HG03139 (cell line): Measurements from ENCODE around the gene PRG2.

Source experiments
- ATAC-seq: cut with Tn5 transposase; IDR thresholded peaks from one replicate; pipeline ENCODE4 v1.9.1; 2021; ENCODE audit not compliant: unreplicated experiment

PRG2 gene, protein sequence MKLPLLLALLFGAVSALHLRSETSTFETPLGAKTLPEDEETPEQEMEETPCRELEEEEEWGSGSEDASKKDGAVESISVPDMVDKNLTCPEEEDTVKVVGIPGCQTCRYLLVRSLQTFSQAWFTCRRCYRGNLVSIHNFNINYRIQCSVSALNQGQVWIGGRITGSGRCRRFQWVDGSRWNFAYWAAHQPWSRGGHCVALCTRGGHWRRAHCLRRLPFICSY

DNA sequence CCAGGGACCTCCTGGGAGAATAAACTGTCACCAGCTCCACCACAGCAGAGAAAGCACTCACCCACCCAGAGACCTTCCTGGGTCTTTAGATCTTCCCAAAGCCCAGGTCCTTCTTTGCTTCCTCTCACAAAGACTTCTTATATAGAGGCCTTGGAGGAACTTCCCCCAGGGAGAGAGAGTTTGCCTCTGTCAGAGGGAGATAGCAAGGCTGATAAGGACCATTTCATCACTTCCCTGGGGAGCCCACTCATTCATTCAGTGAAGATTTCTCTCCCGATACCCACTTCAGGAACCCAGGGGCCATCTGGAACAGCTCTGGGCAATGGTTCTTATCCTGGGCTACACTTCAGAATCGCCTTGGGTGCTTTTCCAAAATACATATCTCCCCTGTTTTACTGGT lies at the start of gene PRG2:
TSS of gene PRG2 (minus strand) at position 116 of the 400 bp plus-strand sequence. CDS start 706 bp downstream, outside the sequence.
- ATAC-seq, result no peak

DNA sequence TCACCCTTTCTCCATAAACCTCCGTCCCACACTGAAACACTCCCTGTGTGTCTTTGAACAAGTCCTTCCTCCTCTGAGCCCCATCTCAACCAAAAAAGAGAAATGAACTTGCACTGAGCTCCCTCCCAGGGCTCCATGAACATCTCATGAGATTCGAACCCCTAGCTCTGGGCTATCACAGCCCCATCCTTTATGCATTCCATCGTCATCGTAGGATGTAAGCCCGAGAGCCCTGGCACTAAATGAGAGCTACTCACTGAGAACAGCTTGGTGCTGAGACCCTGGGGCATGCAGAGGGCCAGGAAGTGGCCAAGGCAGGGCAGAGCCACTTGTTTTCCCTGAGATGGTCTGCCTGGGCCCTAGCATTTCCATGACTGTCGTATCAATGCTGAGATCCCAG lies 49.3 kb upstream of the PRG2 start:
- ATAC-seq, result no peak

DNA sequence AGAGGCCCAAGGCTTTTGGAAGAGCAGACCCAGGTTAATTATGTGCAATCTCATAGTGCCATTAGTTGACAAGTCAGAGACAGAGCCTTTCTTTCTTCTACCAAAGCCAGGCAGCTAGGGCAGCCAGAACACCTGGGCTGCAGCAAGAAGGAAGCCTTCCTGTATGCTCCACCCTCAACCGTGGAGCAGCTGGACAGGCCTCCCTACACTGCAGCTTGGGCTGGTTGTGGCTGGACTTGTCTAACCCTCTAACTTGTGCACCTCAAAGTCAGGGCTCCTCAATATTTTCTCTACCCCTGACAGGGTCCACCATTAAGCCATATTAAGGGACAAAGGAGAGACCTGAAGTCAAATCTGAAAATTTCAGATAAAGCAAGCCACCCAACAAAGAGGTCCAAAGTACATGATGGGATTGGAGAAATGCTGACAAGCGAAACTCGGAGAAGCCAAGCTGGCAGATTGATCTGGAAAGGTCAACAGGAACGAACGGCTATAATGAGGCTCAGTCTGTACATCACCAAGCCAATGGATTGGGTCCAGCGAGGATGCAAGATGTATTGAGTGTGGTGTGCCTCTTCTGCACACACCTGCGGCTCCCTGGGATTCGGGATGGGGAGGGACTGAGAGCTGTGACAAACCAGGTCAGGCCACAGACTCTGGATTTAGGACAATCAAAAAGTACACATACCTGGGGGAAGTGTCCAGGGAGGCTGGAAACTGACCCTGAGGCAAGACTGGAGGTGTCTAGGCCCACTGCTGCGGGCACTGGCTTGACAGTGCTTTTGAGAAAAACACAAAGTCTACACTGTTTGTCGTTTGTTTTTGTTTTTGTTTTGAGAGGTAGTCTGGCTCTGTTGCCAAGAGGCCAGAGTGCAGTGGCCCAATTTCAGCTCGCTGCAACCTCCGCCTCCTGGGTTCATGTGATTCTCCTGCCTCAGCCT lies 48.2 kb upstream of the PRG2 start:
- no peak for ATAC-seq

DNA sequence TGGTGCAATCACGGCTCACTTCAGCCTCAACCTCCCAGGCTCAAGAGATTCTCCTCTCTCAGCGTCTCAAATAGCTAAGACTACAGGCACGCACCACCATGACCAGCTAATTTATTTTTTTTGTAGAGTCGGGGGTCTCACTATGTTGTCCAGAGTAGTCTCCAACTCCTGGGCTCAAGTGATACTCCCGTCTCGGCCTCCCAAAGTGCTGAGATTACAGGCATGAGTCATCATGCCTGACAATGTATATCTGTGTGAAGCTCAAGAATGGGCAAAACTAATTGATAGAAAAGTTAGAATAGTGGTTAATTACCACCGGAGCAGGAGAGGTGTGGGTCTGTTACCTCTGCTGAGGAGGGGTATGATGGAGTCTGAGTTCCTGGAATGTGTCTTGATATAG lies 45.6 kb upstream of the PRG2 start:
- no peak for ATAC-seq

DNA sequence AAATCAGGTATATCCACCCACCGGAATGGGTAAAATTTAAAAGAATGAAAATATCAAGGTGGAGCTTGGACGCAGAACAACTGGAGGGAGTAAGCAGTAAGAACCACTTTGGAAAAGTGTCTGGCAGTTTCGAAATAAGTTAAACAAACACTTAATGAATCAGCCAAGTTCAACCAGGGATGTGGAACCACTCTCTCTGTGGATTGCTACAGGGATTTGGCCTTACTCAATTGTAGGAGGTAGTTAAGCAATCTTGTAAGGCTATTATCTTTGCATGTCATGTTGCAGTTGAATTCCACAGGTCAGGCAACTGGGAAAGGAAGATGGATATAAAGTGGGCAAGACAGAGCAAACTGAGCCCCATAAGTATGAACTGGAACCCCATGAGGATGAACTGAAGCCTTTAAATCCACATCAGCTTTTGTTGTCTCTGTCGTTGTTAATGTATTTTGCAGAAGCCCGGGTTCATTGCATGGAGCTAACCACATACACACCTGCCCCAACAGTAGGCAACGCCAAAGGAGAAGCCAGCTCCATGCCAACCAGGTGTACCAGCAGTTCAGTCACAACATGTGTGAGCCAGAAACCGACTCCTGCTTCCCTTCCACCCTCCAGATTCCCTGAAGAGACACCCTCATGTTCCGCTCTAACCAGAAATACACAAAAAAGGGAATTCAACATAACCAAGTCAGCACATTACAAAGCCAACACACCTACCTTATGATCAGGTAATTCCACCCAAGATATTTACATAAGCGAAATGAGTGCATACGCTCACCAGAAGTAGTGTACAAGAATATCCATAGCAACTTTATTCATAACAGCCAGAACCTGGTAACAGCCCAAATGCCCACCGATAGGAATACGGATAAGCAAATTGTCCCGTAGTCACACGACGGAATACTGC lies 44.4 kb upstream of the PRG2 start:
- no peak for ATAC-seq

DNA sequence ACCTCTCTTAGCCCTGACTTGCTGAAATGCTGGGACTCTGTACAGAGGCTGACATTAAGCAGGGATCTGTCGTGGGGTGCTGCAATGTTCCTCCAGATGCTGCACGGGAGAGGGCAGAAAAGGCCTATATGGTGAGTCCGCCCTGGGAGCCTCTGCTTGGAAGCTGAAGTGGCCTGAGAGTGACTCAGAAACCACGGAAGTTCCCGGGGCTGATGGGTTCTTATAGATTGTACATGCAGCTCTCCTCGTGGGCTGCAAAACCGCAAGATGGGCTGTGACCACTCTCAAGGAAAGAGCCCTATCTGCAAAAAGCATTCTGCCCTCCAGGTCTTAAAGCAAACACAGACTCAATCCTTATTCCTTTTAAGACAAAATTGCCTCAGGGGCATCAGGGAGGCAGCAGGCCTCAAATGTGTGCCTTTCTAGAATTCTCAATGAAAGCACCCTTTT lies 42.3 kb upstream of the PRG2 start:
- ATAC-seq, result no peak

DNA sequence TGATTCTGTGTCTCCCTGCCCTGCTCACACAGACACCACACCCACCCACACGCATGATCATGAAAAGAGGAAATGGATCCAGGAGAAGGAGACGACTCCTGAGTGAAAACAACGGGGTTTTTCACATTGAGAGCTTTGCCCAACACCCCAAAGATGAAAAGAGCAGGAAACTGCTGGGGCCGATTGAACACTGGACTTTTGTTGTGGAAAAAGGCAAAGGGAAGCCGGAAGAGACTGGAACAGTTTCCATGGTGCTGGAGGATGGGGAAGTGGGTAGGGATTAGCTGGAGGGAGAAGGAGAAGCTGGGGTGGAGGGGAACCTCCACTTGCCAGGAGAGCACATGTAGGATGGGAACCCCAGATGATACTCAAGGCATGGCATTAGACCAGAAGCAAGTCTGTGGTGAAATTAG lies 41.7 kb upstream of the PRG2 start:
- ATAC-seq, result no peak

DNA sequence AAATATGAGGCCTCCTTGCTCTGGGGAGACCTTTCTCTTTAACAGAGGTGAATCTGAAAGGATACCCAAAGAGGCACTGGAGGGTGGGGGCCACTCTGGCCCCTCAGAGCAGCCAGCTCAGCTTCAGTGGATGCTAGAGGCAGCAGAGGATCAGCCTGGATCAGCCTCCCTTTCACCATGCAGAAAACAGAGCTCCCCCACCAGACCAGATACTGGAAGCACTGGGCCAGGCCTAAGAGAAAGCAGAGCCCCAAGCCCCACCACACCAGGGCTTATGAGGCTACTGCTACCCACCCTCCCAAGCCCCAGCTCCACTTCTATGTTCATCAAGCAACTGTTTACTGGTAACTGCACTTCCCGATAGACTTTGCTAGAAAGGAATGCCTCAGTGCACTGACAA lies 40.5 kb upstream of the PRG2 start:
- no peak for ATAC-seq

DNA sequence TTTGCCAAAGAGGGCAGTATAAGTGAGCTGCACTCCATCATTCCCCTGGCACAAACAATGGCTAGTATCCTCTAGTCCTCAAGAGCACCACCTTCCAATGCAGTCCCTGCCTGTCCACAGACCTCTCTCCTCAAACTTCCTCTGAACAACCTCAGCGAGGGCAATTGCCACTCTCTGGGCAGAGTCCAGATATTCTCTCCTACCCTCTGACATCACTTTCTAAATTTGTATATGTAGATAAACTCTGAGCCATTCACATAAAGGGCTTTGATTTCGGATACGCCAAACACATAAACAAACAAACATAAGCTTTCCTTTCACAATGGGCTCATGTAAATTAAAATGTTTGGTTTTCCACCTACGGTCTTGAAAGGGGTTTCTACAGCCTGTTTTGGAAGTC lies 39.5 kb upstream of the PRG2 start:
- ATAC-seq, result no peak

DNA sequence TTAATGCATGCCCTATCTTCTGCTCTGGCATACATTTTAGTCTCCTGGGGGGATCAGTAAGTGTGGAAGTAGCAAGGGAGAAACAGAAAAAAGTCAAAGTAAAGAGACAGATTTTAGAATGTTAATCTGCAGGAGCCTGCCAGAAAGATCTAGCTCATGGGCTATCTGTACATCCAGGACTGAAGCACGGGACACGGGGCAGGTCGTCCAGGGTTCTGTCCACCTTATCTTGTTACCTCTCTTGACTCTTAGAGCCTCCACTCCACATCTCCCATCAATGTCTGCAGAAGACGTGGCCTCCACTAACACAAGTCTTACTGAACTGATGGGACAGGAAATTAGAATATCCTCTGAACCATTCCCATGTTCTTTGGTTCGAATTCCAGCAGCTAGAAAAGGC lies 38.2 kb upstream of the PRG2 start:
- no peak for ATAC-seq

DNA sequence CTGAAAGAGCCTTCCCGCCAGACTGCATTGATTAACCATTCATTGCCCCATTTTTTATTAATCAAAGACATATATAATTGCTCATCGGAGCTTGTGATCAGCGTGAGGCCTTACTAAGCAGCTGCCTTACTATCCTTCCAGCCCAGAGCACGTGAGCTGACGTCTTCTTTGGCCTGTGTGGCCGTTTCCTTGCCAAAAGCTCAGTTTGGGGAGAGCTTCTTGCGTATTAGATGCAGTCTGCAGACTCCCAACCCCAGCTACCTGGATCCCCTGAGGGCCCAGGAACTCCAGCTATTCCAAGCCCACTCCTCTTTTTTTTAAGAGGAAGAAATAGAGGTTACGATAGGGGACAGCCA lies 37.3 kb upstream of the PRG2 start:
- no peak for ATAC-seq

DNA sequence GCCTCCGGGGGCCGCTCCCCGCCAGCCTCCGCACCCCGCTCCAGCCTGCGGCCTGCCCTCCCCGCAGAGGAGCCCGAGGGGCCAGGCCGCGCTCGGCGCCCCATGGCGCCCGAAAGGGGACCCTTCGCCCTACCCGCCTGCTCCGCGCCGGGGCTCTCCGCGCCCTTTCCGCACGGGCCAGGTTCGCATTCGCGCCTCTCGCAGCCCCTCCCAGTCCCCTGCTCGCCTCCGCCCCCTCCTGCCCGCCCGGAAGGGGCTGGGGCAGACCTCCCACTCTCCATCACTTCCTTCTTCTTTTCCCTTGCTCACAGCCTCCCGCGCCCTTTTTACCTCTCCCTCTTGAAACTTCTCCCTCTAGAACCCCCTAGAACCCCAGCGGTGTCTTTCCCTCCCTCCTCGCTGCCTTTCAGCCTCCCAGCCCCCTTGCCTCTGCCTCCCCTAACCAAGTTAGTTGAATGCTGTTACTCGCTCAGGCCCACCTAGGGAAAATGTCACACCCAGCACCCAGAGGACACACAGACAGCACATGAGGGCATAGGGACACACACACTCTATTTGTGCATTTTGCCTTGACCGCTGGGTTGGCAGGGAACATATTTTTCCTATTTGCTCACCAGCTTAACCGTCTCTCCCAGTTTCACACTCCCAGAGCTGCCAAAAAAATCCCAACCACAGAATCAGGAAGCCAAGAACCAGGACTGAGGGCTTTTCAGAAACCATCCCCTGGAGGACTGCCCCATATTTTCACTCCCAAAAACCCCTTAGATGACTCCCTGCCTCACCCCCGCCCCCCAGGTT lies 36.7 kb upstream of the PRG2 start, which contains the start of gene SLC43A3:
TSS of gene SLC43A3 (minus strand) at position 193 of the 798 bp plus-strand sequence. CDS start 949 bp downstream, outside the sequence.
- ATAC-seq, result peak; percentile 58

DNA sequence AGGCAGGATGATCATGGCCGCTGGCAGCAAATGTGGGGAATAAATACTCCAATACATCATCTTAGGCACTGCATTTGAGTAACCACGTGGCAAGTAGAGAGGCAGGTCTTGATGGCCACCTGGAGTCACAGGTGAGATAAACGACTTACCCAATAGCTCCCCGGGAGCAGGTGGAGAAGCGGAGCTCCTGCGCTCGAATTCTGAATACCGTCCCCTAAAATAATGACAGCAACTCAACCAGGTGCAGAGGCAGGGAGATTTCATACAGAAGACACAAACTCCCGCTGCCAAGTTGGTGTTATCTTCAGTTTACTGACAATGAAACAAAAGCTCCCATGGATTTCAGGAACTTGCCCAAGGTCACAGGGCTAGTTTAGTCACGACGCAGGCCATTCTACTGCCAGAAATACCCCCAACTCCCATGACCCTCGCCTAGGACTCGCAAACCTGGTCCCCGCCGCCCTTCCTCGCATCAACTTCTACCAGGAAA lies 36.0 kb upstream of the PRG2 start:
- ATAC-seq, result peak; percentile 0

DNA sequence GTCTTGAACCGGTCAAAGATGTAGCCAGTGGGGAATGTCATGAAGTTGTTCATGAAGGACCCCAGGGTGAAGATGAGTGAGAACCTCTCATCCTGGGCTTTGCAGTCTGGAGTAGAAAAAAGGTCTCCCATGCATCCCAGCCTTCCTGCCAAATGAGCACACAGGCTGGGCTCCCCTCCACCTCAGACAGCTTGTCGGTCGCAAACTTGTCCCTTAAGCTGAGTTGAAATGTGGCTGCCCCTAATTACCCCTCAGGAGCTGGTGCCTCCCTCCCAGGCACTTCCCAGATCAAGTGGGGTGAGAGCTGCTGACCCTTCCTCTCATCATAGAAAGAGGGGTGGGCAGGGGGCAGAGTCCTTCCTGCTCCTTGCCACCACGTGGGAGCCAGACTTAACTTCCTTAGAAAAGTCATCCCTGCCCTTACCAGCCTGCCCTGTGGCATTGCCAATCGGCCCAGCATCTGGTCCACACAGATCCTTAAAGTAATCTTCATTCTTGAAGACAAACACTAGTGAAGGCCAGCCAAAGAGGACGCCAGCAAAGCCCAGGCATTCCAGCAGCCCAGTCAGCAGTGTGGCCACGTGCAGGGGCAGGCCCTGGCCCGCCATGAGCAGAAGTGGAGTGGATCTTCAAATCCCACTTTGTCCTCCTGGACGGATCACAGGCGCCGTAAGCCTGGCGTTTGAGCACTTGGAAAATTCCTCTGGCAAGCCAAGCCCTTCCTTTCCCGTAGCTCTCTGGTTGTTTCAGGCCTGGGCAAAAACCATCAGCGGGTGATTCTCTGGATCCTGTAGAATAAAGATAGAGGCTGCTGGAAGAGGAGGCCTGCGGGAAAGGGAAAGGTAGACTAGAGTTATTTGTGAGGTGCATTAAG lies 35.4 kb upstream of the PRG2 start:
- ATAC-seq, result no peak

DNA sequence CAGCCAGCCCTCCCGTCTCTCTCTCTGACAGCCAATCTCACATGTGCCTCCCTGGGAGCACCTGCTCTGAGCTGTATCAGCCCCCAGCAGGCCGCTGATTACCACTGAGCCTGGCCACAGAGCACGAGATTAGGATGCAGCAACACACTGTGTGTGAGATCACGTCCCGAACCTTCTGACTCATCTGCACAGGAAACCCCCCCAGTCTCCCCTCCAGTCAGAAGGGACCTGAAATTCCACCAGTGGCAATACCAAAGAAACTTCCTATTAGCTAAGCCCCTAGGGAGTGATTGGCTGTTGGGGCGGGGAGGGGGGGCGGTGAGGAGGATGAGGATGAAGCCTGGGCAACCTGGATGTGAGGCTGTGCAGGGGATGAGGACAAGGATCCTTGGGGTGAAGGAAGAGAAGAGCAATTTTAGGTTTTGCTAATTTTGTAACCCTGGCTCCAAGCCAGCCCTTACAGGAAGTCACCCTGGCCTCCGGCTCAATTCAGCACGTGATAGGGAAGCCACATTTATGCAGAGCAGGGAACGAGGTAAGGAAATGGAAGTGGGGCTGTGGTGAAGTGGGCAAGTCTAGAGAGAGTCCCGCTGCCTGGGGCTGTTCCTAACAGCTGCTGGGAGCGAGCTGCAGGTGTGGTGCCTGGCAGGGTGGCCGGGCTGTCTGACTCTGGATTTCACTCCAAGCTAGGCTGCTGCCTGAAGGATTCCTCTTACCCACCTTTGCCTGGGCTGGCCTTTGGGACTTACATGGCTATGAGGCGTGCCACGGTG lies 34.5 kb upstream of the PRG2 start:
- ATAC-seq, result peak; percentile 87

DNA sequence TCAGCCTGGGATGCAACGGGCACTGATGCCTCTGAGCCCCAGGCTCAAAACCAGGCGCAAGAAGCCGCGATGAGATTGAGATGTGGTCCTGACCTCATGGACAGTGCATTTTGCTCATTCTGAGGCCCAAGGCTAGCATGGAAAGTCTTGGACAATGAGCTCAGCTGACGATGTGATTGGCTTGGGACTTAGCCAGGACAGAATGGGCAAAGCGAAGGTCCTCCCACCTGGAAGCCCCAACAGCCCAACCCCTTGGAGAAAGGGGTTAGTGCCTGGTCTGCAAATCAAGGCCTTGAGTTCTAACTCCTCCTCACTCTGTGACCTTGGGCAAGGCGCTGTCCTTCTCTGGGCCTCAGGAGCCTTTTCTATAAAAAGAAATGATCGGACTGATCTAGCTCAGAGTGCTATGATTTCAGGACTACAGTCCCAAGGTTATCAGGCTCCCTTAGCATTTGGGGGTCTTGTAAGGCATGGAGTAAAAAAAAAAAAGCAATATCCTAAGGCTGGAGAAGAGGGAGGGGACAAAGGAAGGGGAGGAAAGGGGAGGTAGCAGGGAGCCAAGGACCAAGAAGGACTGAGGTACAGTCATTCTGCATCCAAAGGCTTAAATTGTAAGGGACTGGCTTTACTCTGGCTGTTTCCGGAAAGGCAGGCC lies 33.8 kb upstream of the PRG2 start:
- ATAC-seq, result no peak

DNA sequence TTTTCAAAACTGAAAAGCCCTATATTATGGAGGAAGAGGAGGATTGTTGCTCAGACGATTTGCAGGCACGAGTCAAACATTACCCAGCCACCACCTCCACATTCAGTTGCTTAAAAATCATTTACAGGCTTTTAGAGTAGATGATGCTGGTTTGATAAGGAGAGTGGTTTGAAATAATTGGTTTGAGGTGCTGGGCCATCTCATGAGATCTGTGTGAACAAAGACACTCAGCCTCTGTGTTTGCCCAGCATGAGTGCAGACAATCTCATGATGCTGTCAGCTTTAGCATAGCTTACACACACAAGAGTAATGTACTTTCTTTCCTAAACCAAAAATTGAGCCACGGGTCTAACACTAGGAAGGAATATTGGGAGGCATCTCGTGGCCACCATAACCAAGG lies 32.2 kb upstream of the PRG2 start:
- no peak for ATAC-seq

DNA sequence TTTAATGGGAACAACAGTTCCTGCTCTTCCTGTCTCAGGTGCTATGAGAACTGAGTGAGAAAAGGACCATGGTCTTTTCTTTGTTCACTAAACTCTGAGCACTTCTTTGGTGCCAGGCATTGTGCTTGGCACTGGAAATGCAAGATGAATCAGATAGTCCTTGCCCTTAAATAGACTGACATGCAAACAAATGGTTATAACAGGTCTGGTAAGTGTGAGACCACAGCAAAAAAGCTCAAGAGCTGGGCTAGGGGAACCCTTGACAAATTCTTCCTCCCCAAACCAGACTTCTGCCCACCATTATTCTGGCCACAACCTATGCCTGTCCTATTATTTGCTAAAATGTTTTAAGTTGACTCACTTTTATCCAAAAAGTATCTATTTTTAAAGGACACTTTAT lies 31.4 kb upstream of the PRG2 start:
- no peak for ATAC-seq
